ENCODE measurements around the gene TMEM81. TPM values are rescaled to one million over a fixed set of nuclear protein-coding genes. Genes with fewer than 3 reads are reported as not detected.

The TMEM81 gene
- total and polyA plus RNA-seq, 2 experiments from 2014 or later: 3.6 to 4.5 TPM

- Histone ChIP-seq H3K27me3 (ENCODE audit: insufficient read depth) (no peaks in the 10 kb centered on the region), H3K27ac (ENCODE audit: low read depth) (no peak overlapping the region), H3K4me2 (no peak overlapping the region), H3K36me3 (ENCODE audit: insufficient read depth) (no peaks in the 10 kb centered on the region), H3K79me2 (replicated peaks; ENCODE audit: insufficient read depth) (no peaks in the 10 kb centered on the region), H2AFZ (no peak overlapping the region), H3K4me3 (no peak overlapping the region), H3F3A (replicated peaks; ENCODE audit: low read depth) (no peaks in the 10 kb centered on the region), H3K4me1 (ENCODE audit: insufficient read depth) (no peaks in the 10 kb centered on the region), H3K9me2 (ENCODE audit: insufficient read depth) (no peaks in the 10 kb centered on the region), H4K20me1 (replicated peaks; ENCODE audit: insufficient read depth) (no peaks in the 10 kb centered on the region)
- H3K4me3 Mint-ChIP-seq: no peak overlapping the region
- no peaks in the 10 kb centered on the region; the same call in 1 of the 3 replicates for H3K9me3 Mint-ChIP-seq
- DNase-seq (ENCODE audit: low spot score) (no peak), ATAC-seq (no peak)
- H3K36me3 Mint-ChIP-seq (ENCODE audit: low read depth): no peaks in the 10 kb centered on the region
- H3K4me1 Mint-ChIP-seq: peaks cover 2% of the 10 kb centered on the region; the same call in 1 of the 3 replicates
- peaks cover 8% of the 10 kb centered on the region for H3K27me3 Mint-ChIP-seq (ENCODE audit: insufficient read depth, low read depth, poor library complexity)
- TF ChIP-seq CTCF (conservative IDR thresholded peaks at IDR 0.05; ENCODE audit: low read depth in 2 of 2): no peak
- TF ChIP-seq STAT1 (IDR thresholded peaks at IDR 0.05; ENCODE audit: unreplicated experiment): no peak
- no peak for TF ChIP-seq REST (IDR thresholded peaks at IDR 0.05; ENCODE audit: unreplicated experiment)
- no peak for TF ChIP-seq CREB1 (CRISPR knock-in tag; IDR thresholded peaks at IDR 0.05; ENCODE audit: low read depth)
- no peak for TF ChIP-seq ETS1 (IDR thresholded peaks at IDR 0.05)
- no peak for TF ChIP-seq EZH2phosphoT487 (IDR thresholded peaks at IDR 0.05; ENCODE audit: unreplicated experiment)
- TF ChIP-seq NANOG (IDR thresholded peaks at IDR 0.05; ENCODE audit: borderline replicate concordance): no peak
- TF ChIP-seq JUNB (IDR thresholded peaks at IDR 0.05; ENCODE audit: unreplicated experiment): no peak
- no peak overlapping the region for H3K27ac Mint-ChIP-seq
Observed at GRCh38 chr1:205069371-205070125, 14.7 kb downstream of the TMEM81 start.
